ENCODE measurements around the gene BANP.
"Not testable (repeated sequence)": the region's sequence is repeated elsewhere in the genome, so short reads cannot be mapped to it uniquely, and the experiment has no call there.

Gene BANP

DNA sequence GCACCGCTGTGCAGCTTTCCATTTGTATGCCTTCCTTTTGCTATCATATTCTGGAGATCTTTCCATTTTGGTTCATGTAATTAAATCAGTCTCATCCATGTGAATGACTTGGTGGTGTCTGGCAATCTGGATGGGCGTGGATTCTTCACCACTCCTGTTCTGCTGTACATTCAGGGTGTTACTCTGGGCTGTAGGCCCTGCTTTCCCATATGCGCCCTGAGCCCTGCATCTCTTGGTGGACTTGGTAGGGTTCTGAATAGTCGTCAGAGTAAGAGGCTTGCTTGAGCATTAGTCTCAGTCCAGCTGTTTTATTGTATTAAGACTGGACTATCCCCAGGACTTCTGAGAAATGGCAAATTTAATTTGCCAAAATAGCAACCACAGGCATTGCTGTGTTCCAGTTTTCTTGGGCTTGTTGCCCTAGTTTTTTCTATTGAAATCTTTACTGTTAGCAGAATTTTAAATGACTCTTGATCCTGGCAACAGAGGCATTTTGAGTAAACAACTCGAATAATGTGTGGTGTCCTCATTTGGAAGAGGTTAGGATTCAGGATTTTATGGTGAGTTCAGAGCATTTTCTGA, 14.9 kb downstream of the BANP start:
- no peak for DNase-seq (ENCODE audit: low read depth, low spot score)

DNA sequence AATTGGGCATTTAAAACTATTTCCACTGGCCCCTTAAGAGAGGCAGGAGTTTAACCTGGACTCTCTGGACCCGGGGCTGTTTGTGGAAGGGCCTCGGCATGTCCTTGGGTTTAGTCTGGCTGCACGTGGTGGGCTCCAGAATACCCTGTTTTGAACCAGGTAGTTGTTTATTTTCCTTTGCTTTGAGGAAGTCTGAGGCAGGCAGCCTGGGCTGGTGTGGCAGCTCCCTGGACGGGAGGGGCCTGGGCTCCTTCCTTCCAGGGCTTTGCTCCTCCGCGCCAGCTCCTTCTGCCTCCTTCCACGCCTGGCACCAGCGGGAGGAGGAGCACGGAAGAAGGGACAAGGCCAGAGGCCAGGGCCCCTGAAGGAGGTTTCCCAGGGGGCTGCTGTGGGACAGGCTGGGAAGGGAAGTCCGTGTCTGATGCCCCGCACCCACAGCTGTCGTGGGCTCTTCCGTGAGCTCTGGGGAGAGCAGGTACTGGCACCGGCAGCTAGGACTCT, 15.5 kb downstream of the BANP start:
- no peak for DNase-seq (ENCODE audit: low read depth, low spot score)

DNA sequence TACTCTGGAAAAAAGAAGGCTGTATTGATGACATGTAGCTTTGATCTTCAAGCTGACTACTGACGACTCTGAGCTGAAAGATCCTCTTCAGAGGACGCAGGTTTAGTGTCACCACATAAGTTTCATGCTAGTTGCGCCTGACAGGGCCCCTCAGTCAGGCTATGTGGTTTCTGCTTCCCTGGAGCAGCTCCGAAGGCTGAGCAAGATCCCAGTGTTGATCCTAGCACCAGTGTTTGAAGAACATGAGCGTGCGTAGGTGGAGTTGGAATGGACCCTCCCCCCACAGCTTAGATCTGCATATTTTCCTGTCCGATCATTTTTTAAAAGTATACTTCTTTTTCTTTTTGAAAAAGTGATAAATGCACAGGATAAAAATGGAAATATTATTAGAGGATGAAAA, 17.3 kb downstream of the BANP start:
- no peak for DNase-seq (ENCODE audit: low read depth, low spot score)

- DNase-seq (ENCODE audit: low read depth, low spot score) = no peak
These were observed 19.0 kb downstream of the BANP start for GRCh38 chr16:87970186-87970585.

- DNase-seq (ENCODE audit: low read depth, low spot score) = no peak
These were observed 20.7 kb downstream of the BANP start for GRCh38 chr16:87971933-87972332.

GRCh38 chr16:87973717-87974116, 22.5 kb downstream of the BANP start:
- DNase-seq (ENCODE audit: low read depth, low spot score) = no peak

DNA sequence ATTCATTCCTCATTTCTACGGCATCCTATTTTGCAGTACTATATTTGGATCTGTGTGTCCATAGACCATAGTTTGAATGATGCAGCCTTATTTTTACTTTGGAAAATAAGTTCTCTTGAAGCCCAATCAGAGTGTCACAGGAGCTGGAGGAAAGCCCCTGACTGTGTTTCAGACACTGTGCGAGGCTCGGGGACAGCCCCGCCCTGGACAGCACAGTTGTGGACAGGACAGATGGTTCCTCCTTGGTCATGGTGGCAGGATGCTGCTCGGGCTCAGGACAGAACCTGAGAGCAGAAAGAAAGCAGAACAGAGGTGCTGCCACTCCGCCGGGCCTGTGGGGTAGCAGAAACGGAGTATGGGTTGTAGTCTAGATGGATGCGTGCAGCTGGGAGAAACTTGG, 22.9 kb downstream of the BANP start:
- no peak for DNase-seq (ENCODE audit: low read depth, low spot score)

DNA sequence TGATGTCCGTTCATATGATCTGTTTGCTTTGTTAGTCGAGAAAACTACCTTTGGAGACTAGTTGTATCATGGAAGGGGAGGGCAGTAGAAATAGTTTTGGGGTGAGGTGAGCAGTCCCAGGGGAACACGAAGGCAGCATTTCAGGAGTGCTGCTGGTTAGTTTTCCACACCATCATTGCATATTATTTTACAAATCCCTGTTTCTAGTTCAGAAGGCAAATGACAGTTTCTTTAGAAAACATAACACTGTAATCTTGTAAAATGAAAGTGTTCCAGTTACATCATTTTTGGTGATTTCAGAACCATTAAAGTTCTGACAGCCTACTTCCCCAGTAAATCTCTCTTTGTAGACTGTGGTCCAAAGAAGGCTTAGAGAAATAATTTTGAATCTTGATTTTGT, 25.4 kb downstream of the BANP start:
- DNase-seq (ENCODE audit: low read depth, low spot score) = no peak

GRCh38 chr16:87978127-87978526, 26.9 kb downstream of the BANP start:
- no peak for DNase-seq (ENCODE audit: low read depth, low spot score)

DNA sequence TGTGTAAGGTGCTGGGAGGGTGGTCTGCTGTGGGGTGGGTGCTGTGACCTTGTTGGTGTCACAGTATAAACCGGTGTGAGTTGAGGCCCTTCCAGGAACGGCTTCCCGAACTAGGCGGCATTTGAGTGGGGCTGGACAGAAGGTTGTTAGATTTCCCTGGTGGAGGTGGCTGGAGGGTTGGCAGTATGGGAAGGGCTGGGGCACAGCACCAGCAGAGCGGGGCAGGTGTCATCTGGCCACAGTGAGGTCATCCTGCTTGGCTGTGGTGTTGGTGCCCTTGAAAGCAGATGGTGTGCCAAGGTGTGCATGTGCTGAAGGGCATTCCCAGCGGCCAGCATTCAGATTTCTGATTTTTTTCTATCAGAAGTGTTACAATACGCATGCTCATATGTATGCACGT, 28.1 kb downstream of the BANP start:
- no peak for DNase-seq (ENCODE audit: low read depth, low spot score)

DNA sequence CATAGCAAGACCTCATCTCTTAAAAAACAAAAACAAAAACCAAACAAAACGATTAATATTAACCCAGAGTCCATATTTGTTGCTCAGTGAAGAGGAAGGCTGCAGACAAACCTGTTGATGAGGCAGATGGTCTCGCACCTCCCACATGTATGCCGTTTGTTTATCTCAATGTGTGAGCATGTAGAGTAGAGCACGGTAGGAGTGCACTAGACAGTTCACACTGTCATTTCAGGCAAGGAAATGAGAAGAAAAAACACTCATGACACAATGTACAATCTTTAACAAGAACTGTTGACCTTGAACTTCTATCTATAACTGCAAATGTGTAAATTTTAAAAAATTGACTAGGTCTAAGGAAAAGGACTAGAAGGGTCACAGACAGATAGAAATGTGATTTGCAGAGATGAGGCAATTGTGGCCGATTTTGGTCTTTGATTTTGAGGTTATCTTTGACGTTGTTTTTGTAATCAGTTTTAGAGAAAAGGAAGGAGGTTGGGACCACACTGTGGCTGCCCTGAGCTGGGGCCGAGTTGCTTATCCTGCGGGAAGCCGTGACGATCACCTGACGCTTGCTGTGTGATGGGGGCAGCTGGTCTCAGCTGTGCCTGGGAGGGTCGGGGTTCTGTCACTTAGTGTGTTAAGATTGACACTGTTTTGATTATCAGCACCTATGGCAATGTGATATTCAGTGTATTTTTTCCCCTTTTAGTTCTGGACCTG, 28.8 kb downstream of the BANP start:
- not testable (repeated sequence) for DNase-seq (ENCODE audit: low read depth, low spot score)

- not testable (repeated sequence) for DNase-seq (ENCODE audit: low read depth, low spot score)
These were observed 30.1 kb downstream of the BANP start for GRCh38 chr16:87981376-87981775.

DNA sequence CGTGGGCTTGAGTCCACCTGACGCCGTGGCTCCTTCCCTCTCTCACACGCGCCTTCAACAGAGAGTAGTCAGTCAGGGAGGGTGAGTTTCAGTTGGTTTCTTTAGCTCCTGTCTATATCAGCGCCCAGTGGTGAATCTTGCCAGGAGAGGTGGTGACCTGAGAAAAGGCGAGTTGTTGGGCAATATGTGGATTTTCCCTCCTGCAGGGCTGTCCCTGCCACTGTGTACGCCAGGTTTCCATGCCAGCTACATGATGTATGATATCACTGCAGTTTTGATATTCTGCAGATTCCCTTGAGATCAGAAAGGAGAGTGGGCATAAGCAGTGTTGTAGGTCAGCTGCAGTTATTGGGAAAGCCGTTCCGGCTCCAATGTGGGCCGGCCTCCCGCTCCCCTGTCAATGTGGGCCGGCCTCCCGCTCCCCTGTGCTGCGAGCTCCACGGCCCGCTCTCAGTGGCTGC, 31.4 kb downstream of the BANP start:
- no peak for DNase-seq (ENCODE audit: low read depth, low spot score)

- DNase-seq (ENCODE audit: low read depth, low spot score) = not testable (repeated sequence)
These were observed 32.0 kb downstream of the BANP start for GRCh38 chr16:87983072-87983736.

DNA sequence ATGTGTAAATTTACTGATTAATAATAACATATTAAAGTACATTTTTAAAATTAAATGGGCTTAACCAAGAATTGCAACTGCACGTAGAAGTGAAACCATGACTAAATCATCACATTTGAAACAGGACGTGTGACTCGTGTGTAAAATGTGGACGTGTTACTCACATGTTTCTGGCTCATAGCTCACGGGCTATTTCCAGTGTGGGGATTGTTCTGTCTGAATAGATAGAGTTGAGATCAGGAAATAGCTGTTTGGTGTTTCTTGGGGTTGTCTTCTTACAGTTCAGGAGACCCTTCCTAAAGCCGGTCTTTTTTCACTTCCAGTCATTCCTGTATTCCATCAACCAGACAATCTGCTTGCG, 32.5 kb downstream of the BANP start:
- DNase-seq (ENCODE audit: low read depth, low spot score) = not testable (repeated sequence)

GRCh38 chr16:87984180-87984579, 32.9 kb downstream of the BANP start:
- not testable (repeated sequence) for DNase-seq (ENCODE audit: low read depth, low spot score)

DNA sequence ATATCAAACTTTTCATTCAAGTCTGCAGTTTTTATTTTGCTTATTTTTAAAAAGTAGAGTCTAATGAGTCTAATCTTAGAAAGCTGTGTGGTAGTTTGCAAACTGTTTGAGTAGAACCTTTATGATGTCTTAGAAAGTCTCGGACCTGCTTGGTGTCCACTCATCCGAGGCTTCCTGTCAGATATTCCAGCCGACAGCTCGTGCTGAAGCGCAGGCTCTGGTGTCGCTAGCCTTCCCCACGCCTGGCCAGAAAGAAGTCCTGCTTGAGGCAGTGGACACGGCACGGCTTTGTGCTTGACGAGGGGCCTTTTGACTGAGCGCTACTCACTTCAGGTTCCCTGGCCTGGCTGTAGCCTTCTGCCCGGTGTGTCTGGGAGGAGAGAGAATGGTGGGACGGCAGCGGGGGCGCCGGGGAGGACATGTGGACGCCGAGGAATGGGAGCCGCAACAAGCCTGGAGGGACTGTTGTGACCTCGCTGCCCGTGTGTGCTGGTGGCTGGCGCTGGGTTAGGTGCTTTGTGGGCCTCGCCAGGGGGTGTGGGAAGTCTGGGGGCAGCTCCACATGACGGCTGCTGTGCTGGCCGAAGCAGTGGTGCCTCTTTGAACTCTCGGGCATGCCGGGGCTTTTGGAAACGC, 33.5 kb downstream of the BANP start:
- no peak for DNase-seq (ENCODE audit: low read depth, low spot score)

GRCh38 chr16:87985493-87985892, 34.3 kb downstream of the BANP start:
- not testable (repeated sequence) for DNase-seq (ENCODE audit: low read depth, low spot score)

- not testable (repeated sequence) for DNase-seq (ENCODE audit: low read depth, low spot score)
These were observed 35.2 kb downstream of the BANP start for GRCh38 chr16:87986361-87986849.

- not testable (repeated sequence) for DNase-seq (ENCODE audit: low read depth, low spot score)
These were observed 37.4 kb downstream of the BANP start for GRCh38 chr16:87988596-87988995.

DNA sequence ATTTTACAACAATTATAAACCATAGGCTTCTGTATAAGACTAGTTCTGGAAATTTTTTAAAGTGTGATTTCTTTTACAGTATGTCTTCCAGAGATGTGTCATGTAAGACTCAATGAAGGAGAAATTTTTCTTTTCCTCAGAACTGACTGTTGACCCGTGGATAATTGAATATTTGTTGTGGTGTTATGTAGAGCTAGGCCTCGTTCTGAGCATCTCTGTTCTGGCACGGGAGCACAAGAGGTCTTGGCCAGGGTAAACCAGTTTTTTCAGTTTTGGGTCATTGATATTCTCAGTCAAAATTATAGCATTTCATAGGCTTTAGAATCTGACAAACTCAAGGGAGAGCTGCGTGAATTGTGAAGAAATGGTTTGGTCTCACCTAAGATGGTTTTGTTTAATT, 39.0 kb downstream of the BANP start:
- DNase-seq (ENCODE audit: low read depth, low spot score) = not testable (repeated sequence)

DNA sequence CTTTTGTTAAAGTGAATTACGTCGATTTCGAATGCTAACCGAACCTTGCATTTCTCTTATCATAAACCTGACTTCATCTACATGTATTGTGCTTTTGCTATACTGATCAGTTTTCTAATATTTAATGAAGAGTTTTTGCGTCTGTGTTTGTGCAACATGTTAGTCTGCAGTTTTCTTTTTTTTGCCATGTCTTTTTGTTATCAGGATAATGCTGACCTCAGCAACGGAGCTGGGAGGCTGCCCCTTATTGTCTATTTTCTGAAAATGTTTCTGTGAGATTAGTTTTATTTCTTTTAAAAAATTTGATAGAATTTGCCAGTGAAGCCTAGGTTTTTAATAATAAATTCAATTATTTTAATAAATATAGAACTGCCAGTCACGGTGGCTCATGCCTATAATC, 40.9 kb downstream of the BANP start:
- not testable (repeated sequence) for DNase-seq (ENCODE audit: low read depth, low spot score)

All from activated CD4-positive, CD25-positive, alpha-beta regulatory T cell treated with anti-CD3 and anti-CD28 coated beads, Interleukin-2, amount 50 U/mL, for 16 hours (primary cell).